ENCODE data around the gene RCOR3. TPM values are rescaled to one million over a fixed set of nuclear protein-coding genes. Genes with fewer than 3 reads are reported as not detected.

The RCOR3 gene
- total and polyA plus RNA-seq, 10 of the 15 experiments (the other 5 are each of a cell fraction or from before 2014, with no cell fraction given) = 8.0 to 55.0 (median 25.1) TPM

- ChIA-PET SMC1A (ENCODE audit: uncharacterized antibody, unreplicated experiment) (interaction anchor here (0.7 to 2.0 kb wide), 5 partner anchors 9 to 76 kb away, joined by 3 to 9 read pairs (median 4); no protein-coding TSS in a partner anchor), POLR2A (interaction anchor here (0.5 to 0.7 kb wide), 3 partner anchors 103 to 344 kb away, joined by 3 to 4 read pairs (median 4); no protein-coding TSS in a partner anchor), CTCF (interaction anchor here (0.6 to 2.1 kb wide), 3 partner anchors 9 to 18 kb away, joined by 3 to 9 read pairs (median 3); no protein-coding TSS in a partner anchor), RAD21 (ENCODE audit: unreplicated experiment) (interaction anchor here (1.1 kb wide), 1 partner anchor 12 kb away, joined by 3 read pairs; no protein-coding TSS in a partner anchor)
- no peaks in the 10 kb centered on the region for H4K20me1 ChIP-seq (ENCODE audit: control insufficient read depth, insufficient read depth)
- H3K36me3 ChIP-seq (ENCODE audit: control insufficient read depth in 2 of 2, insufficient read depth in 2 of 2, low read length in 1 of 2) = 0 out of 4 replicates have a peak, but pooled peaks cover 0 to 4% of the 10 kb centered on the region in 2 experiments
- H3K27ac ChIP-seq (ENCODE audit: control insufficient read depth, insufficient read depth) = no peak overlapping the region
- 100% methylated on average over 3 of the region's 3 CpGs for WGBS (ENCODE audit: insufficient coverage, insufficient replicate concordance, low lambda C conversion rate, missing lambda C conversion rate)
- H3K9me3 ChIP-seq (replicated peaks; ENCODE audit: control insufficient read depth, insufficient read depth, low read length) = no peaks in the 10 kb centered on the region
- no TSS peak for BruUV-seq (replicated peaks)
- in situ Hi-C loops (cut with MboI) = no loop called here
- TF ChIP-seq SMARCA5 (IDR thresholded peaks at IDR 0.05) (no peak), RFX5 (IDR thresholded peaks at IDR 0.05; ENCODE audit: low read depth, low read length) (no peak), ESRRA (IDR thresholded peaks at IDR 0.05; ENCODE audit: low read length) (no peak), NFYB (IDR thresholded peaks at IDR 0.05; ENCODE audit: insufficient read depth, low read depth, low read length) (no peak), DPF2 (IDR thresholded peaks at IDR 0.05) (no peak), RELB (IDR thresholded peaks at IDR 0.05; ENCODE audit: low read depth) (no peak)
- TF ChIP-seq, protein P1, sequence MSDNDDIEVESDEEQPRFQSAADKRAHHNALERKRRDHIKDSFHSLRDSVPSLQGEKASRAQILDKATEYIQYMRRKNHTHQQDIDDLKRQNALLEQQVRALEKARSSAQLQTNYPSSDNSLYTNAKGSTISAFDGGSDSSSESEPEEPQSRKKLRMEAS (IDR thresholded peaks at IDR 0.05; ENCODE audit: low read depth, low read length) = no peak
- TF ChIP-seq, protein P2, sequence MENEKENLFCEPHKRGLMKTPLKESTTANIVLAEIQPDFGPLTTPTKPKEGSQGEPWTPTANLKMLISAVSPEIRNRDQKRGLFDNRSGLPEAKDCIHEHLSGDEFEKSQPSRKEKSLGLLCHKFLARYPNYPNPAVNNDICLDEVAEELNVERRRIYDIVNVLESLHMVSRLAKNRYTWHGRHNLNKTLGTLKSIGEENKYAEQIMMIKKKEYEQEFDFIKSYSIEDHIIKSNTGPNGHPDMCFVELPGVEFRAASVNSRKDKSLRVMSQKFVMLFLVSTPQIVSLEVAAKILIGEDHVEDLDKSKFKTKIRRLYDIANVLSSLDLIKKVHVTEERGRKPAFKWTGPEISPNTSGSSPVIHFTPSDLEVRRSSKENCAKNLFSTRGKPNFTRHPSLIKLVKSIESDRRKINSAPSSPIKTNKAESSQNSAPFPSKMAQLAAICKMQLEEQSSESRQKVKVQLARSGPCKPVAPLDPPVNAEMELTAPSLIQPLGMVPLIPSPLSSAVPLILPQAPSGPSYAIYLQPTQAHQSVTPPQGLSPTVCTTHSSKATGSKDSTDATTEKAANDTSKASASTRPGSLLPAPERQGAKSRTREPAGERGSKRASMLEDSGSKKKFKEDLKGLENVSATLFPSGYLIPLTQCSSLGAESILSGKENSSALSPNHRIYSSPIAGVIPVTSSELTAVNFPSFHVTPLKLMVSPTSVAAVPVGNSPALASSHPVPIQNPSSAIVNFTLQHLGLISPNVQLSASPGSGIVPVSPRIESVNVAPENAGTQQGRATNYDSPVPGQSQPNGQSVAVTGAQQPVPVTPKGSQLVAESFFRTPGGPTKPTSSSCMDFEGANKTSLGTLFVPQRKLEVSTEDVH (IDR thresholded peaks at IDR 0.05; ENCODE audit: low read depth, partially characterized antibody) = no peak
- TF ChIP-seq, protein P3, sequence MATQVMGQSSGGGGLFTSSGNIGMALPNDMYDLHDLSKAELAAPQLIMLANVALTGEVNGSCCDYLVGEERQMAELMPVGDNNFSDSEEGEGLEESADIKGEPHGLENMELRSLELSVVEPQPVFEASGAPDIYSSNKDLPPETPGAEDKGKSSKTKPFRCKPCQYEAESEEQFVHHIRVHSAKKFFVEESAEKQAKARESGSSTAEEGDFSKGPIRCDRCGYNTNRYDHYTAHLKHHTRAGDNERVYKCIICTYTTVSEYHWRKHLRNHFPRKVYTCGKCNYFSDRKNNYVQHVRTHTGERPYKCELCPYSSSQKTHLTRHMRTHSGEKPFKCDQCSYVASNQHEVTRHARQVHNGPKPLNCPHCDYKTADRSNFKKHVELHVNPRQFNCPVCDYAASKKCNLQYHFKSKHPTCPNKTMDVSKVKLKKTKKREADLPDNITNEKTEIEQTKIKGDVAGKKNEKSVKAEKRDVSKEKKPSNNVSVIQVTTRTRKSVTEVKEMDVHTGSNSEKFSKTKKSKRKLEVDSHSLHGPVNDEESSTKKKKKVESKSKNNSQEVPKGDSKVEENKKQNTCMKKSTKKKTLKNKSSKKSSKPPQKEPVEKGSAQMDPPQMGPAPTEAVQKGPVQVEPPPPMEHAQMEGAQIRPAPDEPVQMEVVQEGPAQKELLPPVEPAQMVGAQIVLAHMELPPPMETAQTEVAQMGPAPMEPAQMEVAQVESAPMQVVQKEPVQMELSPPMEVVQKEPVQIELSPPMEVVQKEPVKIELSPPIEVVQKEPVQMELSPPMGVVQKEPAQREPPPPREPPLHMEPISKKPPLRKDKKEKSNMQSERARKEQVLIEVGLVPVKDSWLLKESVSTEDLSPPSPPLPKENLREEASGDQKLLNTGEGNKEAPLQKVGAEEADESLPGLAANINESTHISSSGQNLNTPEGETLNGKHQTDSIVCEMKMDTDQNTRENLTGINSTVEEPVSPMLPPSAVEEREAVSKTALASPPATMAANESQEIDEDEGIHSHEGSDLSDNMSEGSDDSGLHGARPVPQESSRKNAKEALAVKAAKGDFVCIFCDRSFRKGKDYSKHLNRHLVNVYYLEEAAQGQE (IDR thresholded peaks at IDR 0.05; ENCODE audit: low read depth, low read length) = no peak
- H3K9ac ChIP-seq (ENCODE audit: control insufficient read depth, insufficient read depth, low read length) = no peak overlapping the region
- no peak for DNase-seq (ENCODE audit: low read depth, low spot score)
- ATAC-seq = no peak
- intact Hi-C loops (cut with micrococcal nuclease; ENCODE audit: unreplicated experiment) = no loop called here
- H3K4me1 ChIP-seq (ENCODE audit: control insufficient read depth, insufficient read depth, low read length) = peaks cover 59% of the 10 kb centered on the region
- peak overlapping the region; percentile 23; the same call in 1 of the 2 replicates for H3K4me2 ChIP-seq (ENCODE audit: control insufficient read depth, insufficient read depth)
- no peak for FAIRE-seq
- no peak overlapping the region for H2AFZ ChIP-seq (ENCODE audit: control insufficient read depth, low read depth, low read length)
- no peaks in the 10 kb centered on the region for H3K27me3 ChIP-seq (replicated peaks in 1 of 2; ENCODE audit: control insufficient read depth in 2 of 2, insufficient read depth in 2 of 2, low read length in 1 of 2)
- no peak overlapping the region; the same call in 1 of the 2 replicates for H3K4me3 ChIP-seq
- peaks cover 96% of the 10 kb centered on the region for H3K79me2 ChIP-seq (ENCODE audit: control insufficient read depth, insufficient read depth, low read length)
These were observed 73.0 kb downstream of the RCOR3 start for GRCh38 chr1:211332036-211332616.

Data from GM12878 (cell line).